ENCODE measurements around the gene MIB2.
A peak's percentile ranks its signal among the peaks of the same experiment; 100 is the strongest.
"Not testable (repeated sequence)": the region's sequence is repeated elsewhere in the genome, so short reads cannot be mapped to it uniquely, and the experiment has no call there.

MIB2 gene

GRCh38 chr1:1615256-1616044, at the start of gene MIB2:
Gene MIB2 (plus strand): TSS chr1:1615500. CDS start chr1:1623453, 7,953 bp downstream.
- DNase-seq: peak; percentile 79 to 90

GRCh38 chr1:1567152-1567875, 48.0 kb upstream of the MIB2 start:
- no peak for DNase-seq

GRCh38 chr1:1567891-1568291, 47.4 kb upstream of the MIB2 start:
- DNase-seq: no peak

- no peak for DNase-seq
These were observed 46.0 kb upstream of the MIB2 start for GRCh38 chr1:1569341-1569740.

GRCh38 chr1:1573843-1574720, 41.2 kb upstream of the MIB2 start:
- no peak for DNase-seq

- DNase-seq: peak in 1 of 2 experiments; percentile 44
These were observed 40.4 kb upstream of the MIB2 start, which contains the start of gene SSU72 for GRCh38 chr1:1574721-1575537. Gene SSU72 (minus strand): TSS chr1:1574863. CDS start chr1:1574557, 306 bp downstream.

GRCh38 chr1:1577367-1578011, 37.8 kb upstream of the MIB2 start:
- DNase-seq: no peak

GRCh38 chr1:1578371-1578940, 36.8 kb upstream of the MIB2 start:
- DNase-seq: no peak

GRCh38 chr1:1582585-1583346, 32.5 kb upstream of the MIB2 start:
- DNase-seq: no peak

GRCh38 chr1:1583347-1584010, 31.8 kb upstream of the MIB2 start:
- no peak for DNase-seq

- no peak for DNase-seq
These were observed 23.8 kb upstream of the MIB2 start for GRCh38 chr1:1591452-1591851.

- no peak for DNase-seq
These were observed 21.3 kb upstream of the MIB2 start for GRCh38 chr1:1593834-1594601.

GRCh38 chr1:1594602-1595260, 20.6 kb upstream of the MIB2 start:
- DNase-seq: no peak

- not testable (repeated sequence) for DNase-seq
These were observed 20.0 kb upstream of the MIB2 start for GRCh38 chr1:1595341-1595740.

- DNase-seq: no peak
These were observed 18.6 kb upstream of the MIB2 start for GRCh38 chr1:1596493-1597274.

- no peak for DNase-seq
These were observed 17.9 kb upstream of the MIB2 start for GRCh38 chr1:1597275-1597930.

- DNase-seq: no peak
These were observed 17.1 kb upstream of the MIB2 start for GRCh38 chr1:1598051-1598719.
